Osteoblast (primary cell): ENCODE data around the gene S100A8. TPM values are rescaled to one million over a fixed set of nuclear protein-coding genes. Genes with fewer than 3 reads are reported as not detected.

Source experiments
- DNase-seq: peaks from one replicate; pipeline ENCODE4 v3.0.0; 2011; ENCODE audit warnings: low spot score, mixed read lengths; ENCODE audit not compliant: insufficient read length; ENCODE audit errors: missing footprints
- H2AFZ ChIP-seq: 2 replicates; pipeline ENCODE4 v1.6.0; 2011; ENCODE audit warnings: mild to moderate bottlenecking, low read length
- H3K27ac ChIP-seq: 2 replicates; pipeline ENCODE4 v1.5.1; 2011; ENCODE audit warnings: mild to moderate bottlenecking, low read depth, low read length, moderate library complexity
- H3K27me3 ChIP-seq: 2 replicates; pipeline ENCODE4 v1.6.0; 2012; ENCODE audit warnings: mild to moderate bottlenecking, control low read depth, inconsistent platforms, low read length, moderate library complexity; ENCODE audit not compliant: insufficient read depth
- H3K36me3 ChIP-seq: 2 replicates; pipeline ENCODE4 v1.5.1; 2011; ENCODE audit warnings: mild to moderate bottlenecking, low read length, control low read depth, moderate library complexity; ENCODE audit not compliant: insufficient read depth
- H3K4me1 ChIP-seq: 2 replicates; pipeline ENCODE4 v1.5.1; 2011; ENCODE audit warnings: mild to moderate bottlenecking, low read length, control low read depth, moderate library complexity; ENCODE audit not compliant: insufficient read depth
- H3K4me2 ChIP-seq: 2 replicates; pipeline ENCODE4 v1.6.0; 2011; ENCODE audit warnings: mild to moderate bottlenecking, low read length; ENCODE audit not compliant: insufficient read depth
- H3K4me3 ChIP-seq: fragments of 200-600 bp; sonication (generic); 3 replicates; pipeline ENCODE4 v1.5.1; 2012; ENCODE audit warnings: mild to moderate bottlenecking, low read length, inconsistent platforms; ENCODE audit not compliant: insufficient read depth
- H3K79me2 ChIP-seq: 2 replicates; pipeline ENCODE4 v1.6.0; 2012; ENCODE audit warnings: mild to moderate bottlenecking, low read length, control low read depth, inconsistent platforms; ENCODE audit not compliant: insufficient read depth
- H3K9me3 ChIP-seq: 2 replicates; pipeline ENCODE4 v1.5.1; 2011; ENCODE audit warnings: low read depth, low read length, control low read depth
- H4K20me1 ChIP-seq: 2 replicates; pipeline ENCODE4 v1.6.0; 2012; ENCODE audit warnings: mild to moderate bottlenecking, low read length, control low read depth; ENCODE audit not compliant: insufficient read depth
- total RNA-seq: library from RNA; depleted of rRNA; stranded (reverse); fragments of >200 nt; gene quantifications from 2 replicates; pipeline ENCODE4 v1.2.3, GENCODE V29; 2012
- TF ChIP-seq, protein P1 (sequence below): IDR thresholded peaks from 2 replicates; pipeline ENCODE4 v1.5.1; 2011; ENCODE audit warnings: mild to moderate bottlenecking, low read depth, low read length, moderate library complexity; ENCODE audit errors: extremely low read depth

Gene S100A8
- total RNA-seq, 1 donor = not detected

DNA sequence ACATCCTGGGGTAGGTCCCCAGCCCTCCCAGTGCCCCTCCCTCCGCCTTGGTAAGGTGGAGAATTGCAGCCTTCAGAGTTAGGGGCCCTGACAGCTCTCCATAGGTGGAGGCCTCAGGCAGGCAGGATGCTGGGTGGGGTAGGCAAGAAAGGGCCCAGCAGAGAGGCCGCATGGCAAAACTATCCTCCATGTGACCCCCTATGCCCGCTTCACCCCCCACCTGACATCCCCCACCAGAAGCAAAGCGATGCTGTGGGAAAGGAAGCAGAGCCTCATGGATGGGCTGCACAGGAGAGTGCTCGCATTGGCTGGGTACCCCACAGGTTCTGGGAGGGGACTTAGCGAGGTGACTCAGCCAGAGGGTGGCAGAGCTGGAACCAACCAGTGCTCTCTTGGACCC lies 31.6 kb downstream of the S100A8 start:
- Histone ChIP-seq H3K4me3 (no peak overlapping the region), H3K27me3 (no peaks in the 10 kb centered on the region), H3K9me3 (no peaks in the 10 kb centered on the region), H3K4me2 (no peak overlapping the region), H2AFZ (no peak overlapping the region), H3K79me2 (no peaks in the 10 kb centered on the region), H4K20me1 (no peaks in the 10 kb centered on the region), H3K36me3 (no peaks in the 10 kb centered on the region), H3K4me1 (no peaks in the 10 kb centered on the region), H3K27ac (no peak overlapping the region)
- no peak for DNase-seq
- TF ChIP-seq, protein P1, sequence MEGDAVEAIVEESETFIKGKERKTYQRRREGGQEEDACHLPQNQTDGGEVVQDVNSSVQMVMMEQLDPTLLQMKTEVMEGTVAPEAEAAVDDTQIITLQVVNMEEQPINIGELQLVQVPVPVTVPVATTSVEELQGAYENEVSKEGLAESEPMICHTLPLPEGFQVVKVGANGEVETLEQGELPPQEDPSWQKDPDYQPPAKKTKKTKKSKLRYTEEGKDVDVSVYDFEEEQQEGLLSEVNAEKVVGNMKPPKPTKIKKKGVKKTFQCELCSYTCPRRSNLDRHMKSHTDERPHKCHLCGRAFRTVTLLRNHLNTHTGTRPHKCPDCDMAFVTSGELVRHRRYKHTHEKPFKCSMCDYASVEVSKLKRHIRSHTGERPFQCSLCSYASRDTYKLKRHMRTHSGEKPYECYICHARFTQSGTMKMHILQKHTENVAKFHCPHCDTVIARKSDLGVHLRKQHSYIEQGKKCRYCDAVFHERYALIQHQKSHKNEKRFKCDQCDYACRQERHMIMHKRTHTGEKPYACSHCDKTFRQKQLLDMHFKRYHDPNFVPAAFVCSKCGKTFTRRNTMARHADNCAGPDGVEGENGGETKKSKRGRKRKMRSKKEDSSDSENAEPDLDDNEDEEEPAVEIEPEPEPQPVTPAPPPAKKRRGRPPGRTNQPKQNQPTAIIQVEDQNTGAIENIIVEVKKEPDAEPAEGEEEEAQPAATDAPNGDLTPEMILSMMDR = no peak

DNA sequence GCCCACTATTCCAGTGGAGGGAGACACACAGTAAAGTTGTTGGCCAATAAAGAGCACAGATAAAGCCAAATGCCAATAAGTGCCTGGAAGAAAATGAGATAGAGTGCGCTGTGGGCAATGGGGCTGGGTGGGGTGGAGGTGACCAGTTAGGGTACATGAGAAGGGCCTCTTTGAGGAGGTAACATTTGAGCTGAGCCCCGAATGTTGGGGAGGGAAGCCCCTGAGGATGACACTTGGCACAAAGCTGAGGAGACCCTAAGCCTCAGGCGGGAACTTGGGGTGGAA lies 32.2 kb downstream of the S100A8 start:
- peak; percentile 72 for DNase-seq
- no peaks in the 10 kb centered on the region for H3K27me3 ChIP-seq
- no peak overlapping the region for H3K4me3 ChIP-seq
- H3K79me2 ChIP-seq = no peaks in the 10 kb centered on the region
- no peak overlapping the region for H2AFZ ChIP-seq
- TF ChIP-seq, protein P1 = no peak
- no peak overlapping the region for H3K4me2 ChIP-seq
- no peaks in the 10 kb centered on the region for H3K4me1 ChIP-seq
- H4K20me1 ChIP-seq = no peaks in the 10 kb centered on the region
- H3K27ac ChIP-seq = no peak overlapping the region
- no peaks in the 10 kb centered on the region for H3K9me3 ChIP-seq
- no peaks in the 10 kb centered on the region for H3K36me3 ChIP-seq

DNA sequence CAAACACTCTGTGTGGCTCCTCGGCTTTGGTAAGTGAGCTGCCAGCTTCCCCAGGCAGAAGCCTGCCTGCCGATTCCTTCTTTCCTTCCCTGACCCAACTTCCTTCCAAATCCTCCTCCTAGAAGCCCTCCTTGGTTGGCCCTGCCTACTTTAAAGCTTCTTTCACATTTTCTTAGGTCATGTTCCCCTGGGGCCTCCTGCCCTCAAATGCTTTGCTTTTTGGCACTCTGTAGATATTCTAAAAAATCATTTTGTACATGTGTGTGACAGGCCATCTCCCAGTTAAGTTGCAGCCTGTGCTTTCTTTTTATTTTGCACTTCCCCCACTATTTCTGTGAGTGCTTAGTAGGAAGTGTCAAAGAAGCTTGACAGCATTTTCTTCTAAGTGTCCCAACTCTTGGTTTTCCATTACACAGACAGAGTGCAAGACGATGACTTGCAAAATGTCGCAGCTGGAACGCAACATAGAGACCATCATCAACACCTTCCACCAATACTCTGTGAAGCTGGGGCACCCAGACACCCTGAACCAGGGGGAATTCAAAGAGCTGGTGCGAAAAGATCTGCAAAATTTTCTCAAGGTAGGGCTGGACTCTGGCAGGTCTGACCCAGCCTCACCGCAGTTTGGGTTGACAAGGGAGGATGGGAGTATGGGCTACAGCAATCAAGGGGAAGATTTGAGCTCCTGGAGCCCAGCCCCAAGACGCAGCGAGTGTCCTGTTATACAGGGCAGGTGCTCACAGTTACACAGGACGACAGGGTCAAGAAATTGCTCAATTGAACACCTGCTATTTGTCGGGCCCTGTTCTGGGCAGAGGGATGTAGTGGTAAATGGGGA lies 32.8 kb downstream of the S100A8 start, which contains the start of gene S100A9:
Gene S100A9, plus strand, starts transcription at position 2 of the 838 bp plus-strand sequence. Its CDS starts 430 bp downstream, at position 432.
- Histone ChIP-seq H3K4me3 (no peak within 1 kb of the TSS), H3K9me3 (no peaks in the 10 kb centered on the region), H3K79me2 (no peaks in the 10 kb centered on the region), H3K27ac (no peak within 1 kb of the TSS), H3K27me3 (no peaks in the 10 kb centered on the region), H3K4me1 (no peaks in the 10 kb centered on the region), H3K4me2 (no peak within 1 kb of the TSS), H3K36me3 (no peaks in the 10 kb centered on the region), H4K20me1 (no peaks in the 10 kb centered on the region), H2AFZ (no peak within 1 kb of the TSS)
- DNase-seq = peak; percentile 68
- TF ChIP-seq, protein P1 = no peak

DNA sequence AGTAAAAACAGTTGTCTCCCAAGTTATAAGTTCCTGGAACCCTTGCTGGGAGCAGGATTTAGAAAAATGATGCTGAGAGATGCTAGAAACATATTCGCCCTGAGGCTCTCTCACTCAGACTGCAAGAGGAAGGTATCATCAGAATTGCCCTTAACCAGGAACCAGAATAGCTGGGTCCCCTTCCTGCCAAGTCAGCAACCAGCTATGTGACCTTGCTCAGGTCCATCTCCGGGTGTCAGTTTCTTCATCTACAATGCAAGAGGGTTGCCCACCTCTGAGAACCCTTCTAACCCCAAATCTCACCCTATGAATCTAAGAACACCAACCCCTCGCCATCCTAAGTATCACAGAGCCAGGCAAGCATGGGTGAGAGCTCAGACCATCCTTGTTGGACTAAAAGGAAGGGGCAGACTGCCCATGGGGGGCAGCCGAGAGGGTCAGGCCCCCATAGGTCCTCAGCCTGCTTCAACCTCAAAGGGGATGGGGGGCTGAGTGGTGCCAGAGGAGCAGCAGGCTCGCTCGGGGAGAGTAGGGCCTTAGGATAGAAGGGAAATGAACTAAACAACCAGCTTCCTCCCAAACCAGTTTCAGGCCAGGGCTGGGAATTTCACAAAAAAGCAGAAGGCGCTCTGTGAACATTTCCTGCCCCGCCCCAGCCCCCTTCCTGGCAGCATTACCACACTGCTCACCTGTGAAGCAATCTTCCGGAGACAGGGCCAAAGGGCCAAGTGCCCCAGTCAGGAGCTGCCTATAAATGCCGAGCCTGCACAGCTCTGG lies 33.6 kb downstream of the S100A8 start:
- Histone ChIP-seq H4K20me1 (no peaks in the 10 kb centered on the region), H3K4me2 (no peak overlapping the region)
- peak; percentile 56 for DNase-seq

More for the DNA sequence above, 33.6 kb downstream of the S100A8 start:
- TF ChIP-seq, protein P1 = no peak
- Histone ChIP-seq H3K9me3 (no peaks in the 10 kb centered on the region), H3K79me2 (no peaks in the 10 kb centered on the region), H2AFZ (no peak overlapping the region), H3K27ac (no peak overlapping the region), H3K27me3 (no peaks in the 10 kb centered on the region), H3K4me3 (no peak overlapping the region), H3K36me3 (no peaks in the 10 kb centered on the region), H3K4me1 (no peaks in the 10 kb centered on the region)
